ENCODE results near the gene UNKL. TPM values are rescaled to one million over a fixed set of nuclear protein-coding genes. Genes with fewer than 3 reads are reported as not detected.
A peak's percentile ranks its signal among the peaks of the same experiment; 100 is the strongest.

UNKL gene
- total and polyA plus RNA-seq, 12 donors: 10.1 to 174 (median 33.3) TPM

DNA sequence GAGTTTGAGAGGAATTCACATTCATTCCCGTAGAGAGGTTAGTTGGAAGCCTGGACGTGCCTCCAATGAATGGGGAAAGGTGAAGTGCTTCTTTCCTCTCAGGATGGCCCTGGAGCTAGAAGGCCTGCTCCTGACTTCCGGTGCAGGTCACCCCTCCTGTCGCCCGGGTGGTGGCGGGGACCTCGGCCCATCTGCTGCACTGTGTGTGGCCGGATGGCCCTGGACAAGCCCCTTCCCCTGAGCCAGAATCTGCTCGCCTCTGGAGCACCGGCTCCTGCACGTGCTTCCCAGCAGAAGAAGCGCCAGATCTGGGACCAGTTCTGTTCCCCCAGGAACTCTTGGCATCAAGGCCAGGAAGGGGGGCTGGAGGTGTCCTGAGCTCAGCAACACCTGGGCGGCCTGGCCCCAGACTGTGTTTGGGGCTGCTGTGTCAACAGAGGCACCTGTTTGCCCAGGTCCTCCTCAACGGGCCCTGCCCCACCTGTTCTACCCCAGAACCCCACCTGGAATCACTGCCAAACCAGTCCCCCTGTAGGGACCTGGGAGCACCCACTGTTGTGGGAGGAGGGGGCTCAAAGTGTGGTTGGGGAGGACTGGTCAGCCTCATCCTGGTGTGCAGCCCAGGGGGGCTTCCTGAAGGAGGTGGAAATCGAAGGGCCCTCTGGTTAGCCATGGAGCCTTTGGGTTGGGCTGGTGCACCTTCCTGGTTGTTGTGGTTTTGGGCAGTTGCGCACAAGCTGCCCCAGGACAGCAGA is 11.3 kb upstream of the UNKL start:
- WGBS, 4 donors: 84 to 93% (median 90%) methylated on average over 4 to 16 of the region's 16 CpGs
- intact Hi-C loops (cut with DNase I): no loop called here
- DNase-seq: no peak
- Histone ChIP-seq H3K9me3 (replicated peaks in 1 of 3) (no peaks in the 10 kb centered on the region), H3K4me1 (replicated peaks in 1 of 2) (peaks cover 0 to 6% of the 10 kb centered on the region in 2 donors), H3K27ac (no peak overlapping the region), H3K36me3 (replicated peaks in 1 of 2) (no peaks in the 10 kb centered on the region), H3K4me3 (no peak overlapping the region), H3K27me3 (no peaks in the 10 kb centered on the region)
- TF ChIP-seq, protein P1, sequence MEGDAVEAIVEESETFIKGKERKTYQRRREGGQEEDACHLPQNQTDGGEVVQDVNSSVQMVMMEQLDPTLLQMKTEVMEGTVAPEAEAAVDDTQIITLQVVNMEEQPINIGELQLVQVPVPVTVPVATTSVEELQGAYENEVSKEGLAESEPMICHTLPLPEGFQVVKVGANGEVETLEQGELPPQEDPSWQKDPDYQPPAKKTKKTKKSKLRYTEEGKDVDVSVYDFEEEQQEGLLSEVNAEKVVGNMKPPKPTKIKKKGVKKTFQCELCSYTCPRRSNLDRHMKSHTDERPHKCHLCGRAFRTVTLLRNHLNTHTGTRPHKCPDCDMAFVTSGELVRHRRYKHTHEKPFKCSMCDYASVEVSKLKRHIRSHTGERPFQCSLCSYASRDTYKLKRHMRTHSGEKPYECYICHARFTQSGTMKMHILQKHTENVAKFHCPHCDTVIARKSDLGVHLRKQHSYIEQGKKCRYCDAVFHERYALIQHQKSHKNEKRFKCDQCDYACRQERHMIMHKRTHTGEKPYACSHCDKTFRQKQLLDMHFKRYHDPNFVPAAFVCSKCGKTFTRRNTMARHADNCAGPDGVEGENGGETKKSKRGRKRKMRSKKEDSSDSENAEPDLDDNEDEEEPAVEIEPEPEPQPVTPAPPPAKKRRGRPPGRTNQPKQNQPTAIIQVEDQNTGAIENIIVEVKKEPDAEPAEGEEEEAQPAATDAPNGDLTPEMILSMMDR (IDR thresholded peaks at IDR 0.05): no peak
- TF ChIP-seq POLR2A (IDR thresholded peaks at IDR 0.05): no peak

DNA sequence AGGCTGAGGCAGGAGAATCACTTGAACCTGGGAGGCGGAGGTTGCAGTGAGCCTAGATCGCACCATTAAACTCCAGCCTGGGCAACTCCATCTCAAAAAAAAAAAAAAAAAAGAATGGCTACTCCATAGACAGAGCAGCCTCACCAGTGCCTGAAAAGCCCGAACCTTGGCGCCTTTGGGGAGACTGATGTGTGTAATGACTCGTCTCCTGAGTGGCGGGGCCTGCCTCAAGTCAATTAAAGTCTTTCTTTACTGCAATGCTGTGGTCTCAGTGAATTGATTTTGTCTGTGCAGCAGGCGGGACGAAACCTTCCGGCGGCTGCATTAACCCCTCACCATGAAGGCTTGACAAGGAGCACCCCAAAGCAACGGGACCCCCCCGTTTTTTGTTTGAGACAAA is 9.5 kb upstream of the UNKL start:
- peaks cover 6 to 17% of the 10 kb centered on the region in 2 donors for H3K4me1 ChIP-seq (replicated peaks in 1 of 2)
- no peak overlapping the region for H3K27ac ChIP-seq
- no peaks in the 10 kb centered on the region for H3K36me3 ChIP-seq (replicated peaks in 1 of 2)
- 92 to 95% (median 93%) methylated on average over 12 of the region's 12 CpGs for WGBS, 4 donors
- H3K4me3 ChIP-seq: no peak overlapping the region
- intact Hi-C loops (cut with DNase I): no loop called here
- H3K27me3 ChIP-seq: no peaks in the 10 kb centered on the region
- no peak for DNase-seq
- TF ChIP-seq, protein P1 (IDR thresholded peaks at IDR 0.05): no peak
- no peak for TF ChIP-seq POLR2A (IDR thresholded peaks at IDR 0.05)
- H3K9me3 ChIP-seq (replicated peaks in 1 of 3): no peaks in the 10 kb centered on the region

GRCh38 chr16:1422076-1422475 is 7.6 kb upstream of the UNKL start:
- WGBS, 4 donors: 84 to 96% (median 88%) methylated on average over 10 of the region's 10 CpGs
- intact Hi-C loops (cut with DNase I): no loop called here
- Histone ChIP-seq H3K9me3 (replicated peaks in 1 of 3) (no peaks in the 10 kb centered on the region), H3K4me1 (replicated peaks in 1 of 2) (peaks cover 6 to 18% of the 10 kb centered on the region in 2 donors), H3K36me3 (replicated peaks in 1 of 2) (no peaks in the 10 kb centered on the region), H3K4me3 (no peak overlapping the region), H3K27ac (peak overlapping the region in 2 of 5 donors; percentile 93 to 96), H3K27me3 (no peaks in the 10 kb centered on the region)
- no peak for TF ChIP-seq POLR2A (IDR thresholded peaks at IDR 0.05)
- TF ChIP-seq, protein P1 (IDR thresholded peaks at IDR 0.05): no peak
- DNase-seq: no peak

DNA sequence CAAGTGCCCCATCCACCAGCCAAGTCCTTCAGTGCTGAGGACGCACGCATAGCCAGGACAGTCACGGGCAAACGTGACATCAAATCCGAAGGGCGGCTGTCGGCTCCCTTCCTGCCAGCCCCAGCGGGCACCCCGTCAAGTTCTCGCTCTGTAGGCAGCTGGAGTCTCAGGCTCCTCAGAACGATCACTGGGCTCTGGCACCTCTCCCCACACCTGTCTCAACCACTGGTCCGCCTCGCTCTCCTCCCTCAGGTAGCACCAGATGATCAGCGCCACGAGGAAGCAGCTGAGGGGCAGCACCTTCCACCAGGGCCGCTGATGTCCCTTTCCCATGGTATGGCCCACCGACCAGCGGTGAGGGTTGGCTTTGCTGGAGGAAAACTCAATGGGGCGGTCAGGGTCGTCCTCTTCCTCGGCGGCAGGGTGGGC is 5.6 kb upstream of the UNKL start:
- peak overlapping the region; percentile 67 to 96 (median 92) for H3K27ac ChIP-seq
- no peaks in the 10 kb centered on the region for H3K27me3 ChIP-seq
- DNase-seq: peak in 6 of 7 donors; percentile 46 to 75 (median 61)
- no peak for TF ChIP-seq POLR2A (IDR thresholded peaks at IDR 0.05)
- TF ChIP-seq, protein P1 (IDR thresholded peaks at IDR 0.05): no peak
- peak overlapping the region in 3 of 4 donors; percentile 71 to 97 (median 77) for H3K4me3 ChIP-seq
- no peaks in the 10 kb centered on the region for H3K9me3 ChIP-seq (replicated peaks in 1 of 3)
- intact Hi-C loops (cut with DNase I): no loop called here
- peaks cover 6 to 18% of the 10 kb centered on the region in 2 donors for H3K4me1 ChIP-seq (replicated peaks in 1 of 2)
- no peaks in the 10 kb centered on the region for H3K36me3 ChIP-seq (replicated peaks in 1 of 2)
- 0 to 1% (median 0%) methylated on average over 6 to 22 of the region's 22 CpGs; no CpG with 5 or more reads in 1 of the 4 donors for WGBS, 4 donors
